Stimulated activated CD4-positive, alpha-beta T cell treated with anti-CD3 and anti-CD28 coated beads, Interleukin-4, amount 100 ng/mL, for 1 hour (primary cell): ENCODE data around the gene BRWD1.
A peak's percentile ranks its signal among the peaks of the same experiment; 100 is the strongest.

ENCODE experiments used
- DNase-seq: peaks from one replicate; pipeline ENCODE4 v3.0.0-alpha.2; 2020

The BRWD1 gene

GRCh38 chr21:39196310-39196709, 117.1 kb downstream of the BRWD1 start:
- DNase-seq: no peak

- DNase-seq: no peak
Observed at GRCh38 chr21:39193380-39193779, 120.1 kb downstream of the BRWD1 start.

DNA sequence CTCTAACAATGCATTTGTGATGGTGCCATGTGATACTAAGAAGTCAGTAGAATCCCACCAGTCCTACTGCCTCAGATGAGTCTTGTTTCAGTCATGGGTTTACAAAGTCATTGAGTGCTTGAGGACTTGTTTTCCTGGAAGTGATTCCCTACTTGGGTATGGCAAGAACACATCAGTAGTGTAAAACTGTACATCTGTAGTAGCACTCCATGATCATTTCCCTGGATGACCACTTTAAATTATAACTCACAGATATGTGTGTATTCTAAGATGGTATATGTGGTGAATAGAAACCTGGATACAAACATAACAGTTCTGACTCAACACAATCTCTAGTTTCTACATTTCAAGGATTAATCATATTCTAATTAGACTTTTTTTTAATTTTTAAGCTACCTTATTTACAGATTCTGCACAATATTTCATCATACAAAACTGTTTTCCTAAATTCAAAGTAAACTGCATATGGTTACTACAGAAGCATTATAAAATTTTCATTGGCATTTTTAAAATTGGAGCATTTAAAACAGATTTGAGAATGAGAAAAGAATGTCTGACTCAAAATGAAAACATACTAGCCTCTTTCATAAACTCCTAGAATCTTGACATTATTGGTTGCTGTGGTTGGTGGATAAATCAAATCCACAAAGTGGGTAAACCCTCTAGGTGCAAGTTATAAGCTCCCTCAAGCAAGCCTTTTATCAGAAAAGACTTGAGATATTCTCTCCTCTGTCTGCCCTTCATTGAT, 123.4 kb downstream of the BRWD1 start:
- no peak for DNase-seq

GRCh38 chr21:39188521-39189139, 124.8 kb downstream of the BRWD1 start:
- no peak for DNase-seq

DNA sequence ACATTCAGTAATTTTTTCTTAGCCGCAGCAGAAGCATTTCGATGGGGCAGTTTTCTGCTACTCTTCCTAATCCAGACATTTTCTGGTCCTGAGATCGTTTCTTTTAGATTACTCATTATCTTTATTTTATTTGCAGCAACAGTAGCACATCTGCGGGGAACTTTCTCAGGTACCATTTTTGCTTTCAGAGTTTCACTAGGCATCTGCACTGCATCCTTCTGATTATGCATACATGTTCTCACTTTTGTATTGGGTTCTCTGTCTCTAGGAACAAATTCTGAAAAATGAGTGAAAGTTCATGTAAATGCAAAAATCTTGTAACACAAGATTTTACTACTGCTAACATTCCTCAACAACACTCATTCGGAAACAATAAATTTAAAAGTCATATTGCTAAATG, 126.3 kb downstream of the BRWD1 start:
- DNase-seq: no peak

GRCh38 chr21:39186676-39187075, 126.8 kb downstream of the BRWD1 start:
- no peak for DNase-seq

DNA sequence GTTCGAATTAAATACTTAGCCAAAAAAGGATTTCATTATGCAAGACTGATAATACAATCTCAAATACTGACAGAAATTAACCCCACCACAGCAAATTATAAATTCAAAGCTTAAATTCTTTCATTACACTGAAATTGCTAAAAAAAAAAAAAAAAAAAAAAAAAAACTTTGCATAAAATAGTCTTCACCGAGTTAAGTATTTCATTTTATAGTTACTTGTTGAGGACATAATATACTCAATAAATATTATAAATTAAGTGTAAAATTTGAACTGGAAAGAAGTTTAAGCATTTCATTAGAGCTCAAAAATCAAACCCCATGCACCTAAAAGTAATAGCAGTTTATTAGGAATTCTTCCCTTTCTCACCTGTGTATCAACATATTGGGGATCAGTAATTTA, 128.3 kb downstream of the BRWD1 start:
- DNase-seq: no peak

DNA sequence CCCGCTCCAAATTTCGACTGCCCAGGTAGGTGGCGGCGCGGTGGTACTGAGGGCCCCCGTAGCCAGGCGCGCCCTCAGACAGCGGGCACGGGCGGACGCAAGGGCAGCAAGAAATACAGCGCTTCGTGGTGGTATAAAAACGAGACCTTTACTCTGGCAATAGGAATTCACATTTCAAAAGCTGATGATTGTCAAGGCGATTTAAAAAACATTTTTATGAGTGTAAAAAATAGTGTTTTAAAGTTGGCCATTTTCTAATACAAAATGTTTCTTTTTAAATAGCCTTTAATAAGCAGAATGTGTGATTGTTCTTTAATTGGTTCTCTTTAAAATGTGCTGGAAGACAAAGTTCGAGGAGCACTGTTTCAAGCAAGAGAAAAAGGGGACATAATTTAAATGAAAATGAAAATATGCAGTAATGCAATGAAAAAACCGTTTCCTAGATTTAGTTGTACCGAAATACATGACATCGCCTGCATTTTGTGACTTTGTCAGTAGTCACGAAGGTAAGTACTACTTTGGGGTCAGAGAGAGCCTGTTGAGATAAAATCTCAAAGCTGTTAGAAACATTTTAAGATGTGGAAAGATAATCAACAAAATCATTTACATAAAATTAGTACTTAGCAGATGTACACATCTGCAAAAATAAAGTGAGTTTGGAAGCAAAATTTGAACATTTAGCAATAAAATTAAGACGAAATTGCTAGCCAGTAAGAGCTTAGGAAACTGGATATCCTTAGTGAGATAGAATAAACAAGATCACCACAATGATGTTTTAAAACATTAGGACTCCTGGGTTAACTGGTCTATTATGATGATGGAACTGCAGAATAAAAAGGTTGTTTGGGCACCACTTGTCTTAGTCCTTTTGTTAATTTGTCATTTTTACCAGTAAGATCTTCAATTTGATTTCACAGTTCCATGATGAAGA, 129.1 kb downstream of the BRWD1 start:
- no peak for DNase-seq

GRCh38 chr21:39183272-39184049, 130.0 kb downstream of the BRWD1 start, which contains the start of gene PSMG1:
TSS of gene PSMG1 (minus strand) at chr21:39183451. CDS start at chr21:39183385, 66 bp downstream.
- DNase-seq: peak; percentile 97

DNA sequence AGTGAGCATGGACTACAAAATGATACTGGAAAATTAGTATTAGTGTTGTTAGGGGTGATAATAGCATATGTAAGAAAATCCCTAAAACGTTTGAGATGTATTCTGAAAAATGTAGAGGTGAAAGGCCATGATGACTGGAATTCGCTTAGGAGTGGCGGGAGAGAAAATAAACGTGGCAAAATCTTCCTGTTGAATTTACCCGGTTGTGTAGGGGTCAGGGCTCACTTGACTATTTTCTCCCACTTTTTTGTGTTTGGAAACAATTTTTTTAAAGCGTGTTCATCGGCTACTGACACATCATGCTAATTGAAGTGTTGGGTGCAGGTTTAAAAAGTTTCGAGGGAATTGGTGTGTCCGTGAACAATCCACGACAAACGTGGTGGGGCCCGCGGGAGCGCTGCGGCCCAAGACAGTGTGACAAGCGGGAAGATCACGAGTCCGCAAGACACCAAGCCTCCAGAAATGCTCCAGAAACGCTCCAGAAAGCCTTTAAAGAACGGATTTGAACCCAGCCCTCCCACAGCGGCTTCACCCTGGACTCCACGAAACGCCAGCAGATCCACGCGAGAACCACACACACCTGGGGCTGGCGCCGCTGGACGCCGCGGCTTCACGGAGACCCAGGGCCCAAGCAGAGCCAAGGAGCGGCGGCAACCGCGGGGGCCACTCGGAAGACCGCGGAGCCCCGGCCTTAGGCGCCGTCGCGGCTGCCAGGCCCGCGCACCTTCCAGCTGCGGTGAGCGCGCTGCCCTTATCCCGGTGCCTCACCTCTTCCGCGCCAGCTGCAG, 130.8 kb downstream of the BRWD1 start:
- DNase-seq: peak; percentile 16

GRCh38 chr21:39182016-39182415, 131.4 kb downstream of the BRWD1 start:
- no peak for DNase-seq

DNA sequence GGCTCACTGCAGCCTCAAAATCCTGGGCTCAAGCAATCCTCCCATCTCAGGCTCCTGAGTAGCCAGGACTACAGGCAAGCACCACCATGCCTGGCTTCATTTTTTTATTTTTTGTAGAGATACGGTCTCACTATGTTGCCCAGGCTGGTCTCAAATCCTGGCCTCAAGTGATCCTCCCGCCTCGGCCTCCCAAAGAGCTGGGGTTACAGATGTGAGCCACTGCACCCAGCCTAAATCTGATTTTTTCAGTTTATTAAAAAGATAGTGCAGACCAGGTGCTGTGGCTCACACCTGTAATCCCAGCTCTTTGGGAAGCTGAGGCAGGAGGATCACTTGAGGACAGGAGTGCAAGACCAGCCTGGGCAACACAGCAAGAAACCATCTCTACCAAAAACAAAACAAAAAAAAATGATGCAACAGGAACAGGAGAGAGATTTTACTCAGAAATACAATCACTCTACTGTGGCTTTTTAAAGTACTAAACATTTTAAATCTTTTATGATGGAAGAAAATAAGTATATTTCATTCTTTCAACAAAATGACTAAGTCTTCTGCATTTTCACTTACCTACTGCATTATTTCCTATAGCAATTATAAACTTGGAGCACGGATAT, 132.1 kb downstream of the BRWD1 start:
- DNase-seq: no peak

DNA sequence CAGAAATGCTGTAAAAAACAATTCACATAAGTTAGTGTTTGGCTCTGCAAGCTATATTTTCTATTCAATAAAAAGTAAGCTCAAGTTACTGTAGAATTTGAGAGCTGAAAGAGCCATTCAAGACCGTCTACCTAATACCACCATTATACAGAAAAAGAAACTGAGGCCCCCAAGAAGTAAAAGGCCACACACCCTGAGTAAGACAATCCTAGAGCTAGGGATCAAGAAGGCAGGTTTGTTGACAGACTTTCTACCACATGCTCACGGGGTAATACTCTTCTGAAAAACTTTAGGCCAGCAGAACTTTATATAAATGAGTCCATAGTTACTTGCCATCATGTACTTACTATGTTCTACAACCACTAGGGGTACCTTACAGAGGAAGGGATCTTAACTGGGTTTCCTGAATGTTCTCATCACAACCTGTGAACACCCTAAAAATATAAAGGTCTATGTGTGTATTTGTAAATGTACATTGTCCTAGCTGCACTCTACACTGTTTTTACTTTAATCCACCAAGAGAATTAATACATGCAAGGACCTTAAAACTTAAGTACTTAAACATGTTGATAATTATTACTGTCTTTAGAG, 132.9 kb downstream of the BRWD1 start:
- DNase-seq: no peak

DNA sequence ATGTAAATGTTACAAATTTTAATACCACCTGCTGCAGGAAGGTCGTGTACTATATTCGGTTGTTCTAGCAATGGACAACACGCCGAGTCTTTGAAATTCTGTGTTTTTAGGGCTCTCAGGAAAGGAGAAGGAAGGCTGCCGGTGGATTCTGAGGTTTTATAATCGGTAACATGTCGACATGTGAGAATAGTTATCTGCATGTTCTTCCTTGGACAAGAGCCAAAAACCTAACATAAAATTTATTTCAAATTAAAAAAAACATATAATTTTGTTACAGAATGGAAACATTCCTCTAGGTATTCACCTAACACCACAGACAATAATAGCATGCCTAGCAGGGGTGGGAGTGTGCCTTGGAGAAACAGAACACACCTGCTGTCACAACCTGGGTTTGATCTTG, 135.0 kb downstream of the BRWD1 start:
- no peak for DNase-seq

- DNase-seq: no peak
Observed at GRCh38 chr21:39176271-39176709, 137.1 kb downstream of the BRWD1 start.

DNA sequence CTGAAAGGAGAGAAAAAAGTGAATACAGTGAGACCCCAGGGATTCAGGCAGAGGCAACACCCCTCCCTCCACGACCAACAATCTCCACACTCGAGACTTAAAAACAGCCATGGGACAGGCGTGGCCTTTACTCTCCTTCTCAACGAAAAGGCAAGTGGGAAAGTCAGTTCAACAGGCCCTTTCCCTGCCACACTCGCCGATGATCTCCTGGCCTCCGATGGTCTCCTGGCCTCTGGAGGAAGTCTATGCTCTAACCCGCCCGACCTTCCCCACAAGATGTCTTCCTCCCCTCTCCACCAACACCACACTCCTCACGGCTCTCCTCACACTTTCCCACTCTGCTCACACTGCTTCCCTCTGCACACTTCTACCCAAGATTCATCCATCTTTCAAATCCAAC, 137.8 kb downstream of the BRWD1 start:
- DNase-seq: no peak

DNA sequence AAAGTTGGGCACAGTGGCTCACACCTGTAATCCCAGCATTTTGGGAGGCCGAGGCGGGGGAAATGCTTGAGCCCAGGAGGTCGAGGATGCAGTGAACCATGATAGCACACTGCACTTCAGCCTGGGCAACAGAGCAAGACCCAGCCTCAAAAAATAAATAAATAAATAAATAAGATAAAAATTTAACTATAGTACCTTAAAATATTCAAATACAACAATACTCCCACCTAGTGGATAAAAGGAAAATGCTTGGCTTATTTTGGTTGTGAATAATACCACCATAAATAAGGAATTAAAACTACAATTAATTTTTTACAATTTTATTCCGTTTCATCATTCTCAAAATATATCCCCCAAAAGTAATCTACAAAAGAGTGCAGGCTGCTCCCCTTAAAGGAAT, 138.3 kb downstream of the BRWD1 start:
- DNase-seq: no peak

DNA sequence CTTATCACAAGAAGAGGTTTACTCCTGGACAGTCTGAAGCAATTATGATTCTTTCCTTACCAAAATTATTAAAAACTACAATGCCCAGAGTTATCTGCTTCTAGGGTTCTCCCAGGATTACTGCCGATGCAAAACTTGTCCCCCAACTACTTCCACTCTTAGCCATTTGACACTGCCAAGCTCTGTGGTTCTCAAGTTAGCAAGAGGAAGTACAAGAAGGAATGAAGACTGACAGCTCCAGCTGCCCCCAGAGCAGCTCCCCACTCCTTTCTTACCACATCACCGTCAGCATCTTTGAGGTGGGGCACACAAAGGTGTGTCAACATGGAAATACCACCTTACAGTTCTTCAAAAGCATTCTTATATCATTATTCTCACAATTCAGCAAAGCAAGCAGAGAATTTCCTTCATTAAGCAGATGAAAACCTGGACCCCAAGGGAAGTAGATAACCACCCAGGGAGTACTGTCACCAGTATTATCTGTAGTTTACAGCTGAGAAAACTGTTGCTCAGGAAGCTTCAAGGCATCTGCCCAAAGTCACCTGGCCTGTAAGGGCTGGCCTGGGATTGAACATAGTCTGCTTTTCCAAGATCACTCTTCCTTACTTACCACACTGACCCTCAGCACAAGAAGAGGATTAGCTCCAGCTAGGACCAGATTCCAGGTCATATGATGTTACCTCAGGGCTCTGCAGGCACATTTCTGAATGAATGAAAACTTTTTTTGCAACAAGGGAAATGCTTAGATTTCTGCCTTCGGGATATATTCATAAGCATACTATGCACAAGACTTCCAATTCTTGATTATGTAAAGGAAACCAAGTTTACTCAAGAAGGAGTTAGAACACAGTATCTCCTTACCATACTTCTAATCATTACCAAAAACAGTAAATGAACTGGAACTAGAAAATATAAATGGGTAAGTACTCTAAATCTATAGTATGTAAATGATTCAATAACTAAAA, 139.4 kb downstream of the BRWD1 start:
- no peak for DNase-seq

DNA sequence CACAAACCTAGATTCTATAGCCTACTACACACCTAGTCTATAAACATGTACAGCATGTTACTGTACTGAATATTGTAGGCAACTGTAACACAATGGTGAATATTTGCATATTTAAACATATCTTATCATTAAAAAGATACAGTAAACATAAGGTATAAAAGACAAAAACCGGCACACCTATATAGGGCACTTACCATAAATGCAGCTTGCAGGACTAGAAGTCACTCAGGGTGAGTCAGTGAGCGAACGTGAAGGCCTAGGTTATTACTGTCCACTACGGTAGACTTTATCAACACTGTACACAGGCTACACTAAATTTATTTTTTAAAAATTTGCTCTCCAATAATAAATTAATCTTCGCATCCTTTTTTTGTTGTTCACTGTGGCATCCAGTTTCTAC, 143.5 kb downstream of the BRWD1 start:
- DNase-seq: no peak

- no peak for DNase-seq
Observed at GRCh38 chr21:39168800-39169199, 144.6 kb downstream of the BRWD1 start.
